NCI-H2107 (cell line): ENCODE data around the gene PLEKHB2.
A peak's percentile ranks its signal among the peaks of the same experiment; 100 is the strongest.
"Not testable (repeated sequence)": the region's sequence is repeated elsewhere in the genome, so short reads cannot be mapped to it uniquely, and the experiment has no call there.

ENCODE experiments used
- DNase-seq: peaks from one replicate; lab custom pipeline; 2025; lab: John Stamatoyannopoulos, UW

PLEKHB2 gene

GRCh38 chr2:131105156-131105949, at the start of gene PLEKHB2:
TSS of gene PLEKHB2 (plus strand) at chr2:131105336. CDS start at chr2:131120942, 15,606 bp downstream.
- peak; percentile 43 for DNase-seq

- no peak for DNase-seq
Observed at GRCh38 chr2:131056204-131056931, 48.8 kb upstream of the PLEKHB2 start.

- DNase-seq: no peak
Observed at GRCh38 chr2:131056932-131057287, 48.2 kb upstream of the PLEKHB2 start.

- DNase-seq: no peak
Observed at GRCh38 chr2:131058214-131058843, 46.8 kb upstream of the PLEKHB2 start.

GRCh38 chr2:131058920-131059319, 46.2 kb upstream of the PLEKHB2 start:
- no peak for DNase-seq

- DNase-seq: no peak
Observed at GRCh38 chr2:131063501-131064283, 41.4 kb upstream of the PLEKHB2 start.

GRCh38 chr2:131064589-131065512, 40.3 kb upstream of the PLEKHB2 start:
- no peak for DNase-seq

GRCh38 chr2:131067465-131068125, 37.5 kb upstream of the PLEKHB2 start:
- no peak for DNase-seq

GRCh38 chr2:131068172-131068571, 37.0 kb upstream of the PLEKHB2 start:
- DNase-seq: not testable (repeated sequence)

- DNase-seq: not testable (repeated sequence)
Observed at GRCh38 chr2:131075578-131075977, 29.6 kb upstream of the PLEKHB2 start.

GRCh38 chr2:131076707-131077106, 28.4 kb upstream of the PLEKHB2 start:
- DNase-seq: no peak

- no peak for DNase-seq
Observed at GRCh38 chr2:131077182-131077846, 27.8 kb upstream of the PLEKHB2 start.

- no peak for DNase-seq
Observed at GRCh38 chr2:131077966-131078365, 27.2 kb upstream of the PLEKHB2 start.

- not testable (repeated sequence) for DNase-seq
Observed at GRCh38 chr2:131079931-131080330, 25.2 kb upstream of the PLEKHB2 start.

- no peak for DNase-seq
Observed at GRCh38 chr2:131081190-131081589, 23.9 kb upstream of the PLEKHB2 start.

- no peak for DNase-seq
Observed at GRCh38 chr2:131085646-131086045, 19.5 kb upstream of the PLEKHB2 start.

GRCh38 chr2:131092458-131093005, 12.6 kb upstream of the PLEKHB2 start:
- no peak for DNase-seq

GRCh38 chr2:131093006-131093695, 12.0 kb upstream of the PLEKHB2 start, which contains the start of gene FAM168B:
TSS of gene FAM168B (minus strand) at chr2:131093460. CDS start at chr2:131082646, 10,814 bp downstream.
- peak; percentile 62 for DNase-seq
